Adipose tissue (tissue), 3 donors: ENCODE results near the gene RDX. TPM values are rescaled to one million over a fixed set of nuclear protein-coding genes. Genes with fewer than 3 reads are reported as not detected.

ENCODE experiments used
- polyA plus RNA-seq, 3 donors: library from polyadenylated mRNA; stranded (reverse); fragments of 200-250 nt; gene quantifications; one replicate each; pipeline ENCODE4 v1.2.3, GENCODE V29; 2013
- donor health status: healthy with polysubstance abuse.
- donor health status: Bipolar disorder and iron deficiency.
- donor health status: healthy.

Gene RDX
- polyA plus RNA-seq, 3 donors: 17.7 to 36.8 (median 36.6) TPM

Other genes with a start within 250 kb of the RDX start
- 1 to 10 TPM; 1.1 to 3.1 (median 2.2) TPM for gene ZC3H12C, start 203.2 kb downstream of the RDX start, polyA plus RNA-seq
- 1 to 10 TPM; 7.0 to 9.7 (median 8.5) TPM for gene FDX1, start 133.3 kb upstream of the RDX start, polyA plus RNA-seq